Natural killer cell treated with Interleukin-12 subunit alpha and Interleukin-12 subunit beta and Interleukin-15 and Interleukin-18, amount 100 ng/mL, for 72 hours (primary cell): Measurements from ENCODE around the gene PUSL1. TPM values are rescaled to one million over a fixed set of nuclear protein-coding genes. Genes with fewer than 3 reads are reported as not detected.

ENCODE experiments used
- ATAC-seq, 2 donors: fragments of 150-1000 bp; cut with Tn5 transposase in 1 of 2; sonication (Bioruptor Pico), chemical (Tn5 transposase) in 1 of 2; 2 replicates each; pipeline ENCODE4 v1.10.0; 2021
- DNase-seq: peaks from one replicate; pipeline ENCODE4 v3.0.0; 2022; ENCODE audit warnings: low spot score
- H3K27ac Mint-ChIP-seq, 2 donors: 1 replicate in 1 of 2; 2 replicates in 1 of 2; pipeline ENCODE4 v1.8.0; 2022; ENCODE audit warnings: mixed read lengths in 2 of 2, mild to moderate bottlenecking in 1 of 2, moderate library complexity in 1 of 2
- H3K27me3 Mint-ChIP-seq, 2 donors: 1 replicate in 1 of 2; 2 replicates in 1 of 2; pipeline ENCODE4 v1.8.0; 2022; ENCODE audit warnings: mixed read lengths in 2 of 2
- H3K36me3 Mint-ChIP-seq: one replicate; pipeline ENCODE4 v1.8.0; 2022; ENCODE audit warnings: mixed read lengths
- H3K4me1 Mint-ChIP-seq, 2 donors: 1 replicate in 1 of 2; 2 replicates in 1 of 2; pipeline ENCODE4 v1.8.0; 2022; ENCODE audit warnings: low read depth in 2 of 2, mixed read lengths in 2 of 2, mild to moderate bottlenecking in 1 of 2
- H3K4me3 Mint-ChIP-seq: one replicate; pipeline ENCODE4 v1.8.0; 2022; ENCODE audit warnings: mixed read lengths
- H3K9me3 Mint-ChIP-seq: 2 replicates; pipeline ENCODE4 v1.8.0; 2022; ENCODE audit warnings: mixed read lengths
- total RNA-seq, 2 donors: library from RNA; stranded (reverse); gene quantifications; one replicate each; pipeline ENCODE4 v1.2.3, GENCODE V29; 2022

Gene PUSL1
- total RNA-seq, 2 donors from 2014 or later, result 19.2 to 39.0 TPM

DNA sequence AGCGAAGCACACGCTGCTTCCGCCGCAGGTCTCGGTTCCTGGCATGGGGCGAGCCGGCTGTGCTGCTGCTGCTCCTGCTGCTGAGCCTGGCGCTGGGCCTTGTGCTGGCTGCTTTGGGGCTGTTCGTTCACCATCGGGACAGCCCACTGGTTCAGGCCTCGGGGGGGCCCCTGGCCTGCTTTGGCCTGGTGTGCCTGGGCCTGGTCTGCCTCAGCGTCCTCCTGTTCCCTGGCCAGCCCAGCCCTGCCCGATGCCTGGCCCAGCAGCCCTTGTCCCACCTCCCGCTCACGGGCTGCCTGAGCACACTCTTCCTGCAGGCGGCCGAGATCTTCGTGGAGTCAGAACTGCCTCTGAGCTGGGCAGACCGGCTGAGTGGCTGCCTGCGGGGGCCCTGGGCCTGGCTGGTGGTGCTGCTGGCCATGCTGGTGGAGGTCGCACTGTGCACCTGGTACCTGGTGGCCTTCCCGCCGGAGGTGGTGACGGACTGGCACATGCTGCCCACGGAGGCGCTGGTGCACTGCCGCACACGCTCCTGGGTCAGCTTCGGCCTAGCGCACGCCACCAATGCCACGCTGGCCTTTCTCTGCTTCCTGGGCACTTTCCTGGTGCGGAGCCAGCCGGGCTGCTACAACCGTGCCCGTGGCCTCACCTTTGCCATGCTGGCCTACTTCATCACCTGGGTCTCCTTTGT, 25.3 kb downstream of the PUSL1 start:
- Mint-ChIP-seq H3K4me1 (peaks cover 4% of the 10 kb centered on the region in 2 donors), H3K9me3 (no peaks in the 10 kb centered on the region), H3K4me3 (no peak overlapping the region), H3K27ac (no peak overlapping the region), H3K36me3 (no peaks in the 10 kb centered on the region), H3K27me3 (no peaks in the 10 kb centered on the region)
- DNase-seq (no peak), ATAC-seq (no peak)

DNA sequence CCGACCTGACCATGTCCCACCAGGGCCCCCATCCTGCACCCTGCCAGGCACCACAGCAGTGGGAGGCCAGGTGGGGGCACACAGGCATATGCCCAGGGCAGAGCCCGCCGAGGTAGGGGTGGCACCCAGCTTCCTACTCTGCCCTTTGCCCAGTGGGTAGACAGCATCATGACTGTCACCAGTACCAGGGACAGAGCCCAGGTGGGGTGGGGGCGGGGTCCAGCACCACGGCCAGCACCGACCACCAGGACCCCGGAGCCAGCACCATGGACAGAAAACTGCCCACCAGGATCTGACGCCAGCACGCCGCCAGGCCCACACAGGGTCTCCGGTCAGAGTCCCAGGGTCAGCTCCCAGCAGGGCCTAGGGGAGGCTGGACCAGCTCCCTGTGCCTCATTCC, 26.4 kb downstream of the PUSL1 start:
- Mint-ChIP-seq H3K9me3 (no peaks in the 10 kb centered on the region), H3K27ac (no peak overlapping the region), H3K36me3 (no peaks in the 10 kb centered on the region), H3K4me3 (no peak overlapping the region), H3K4me1 (peaks cover 2 to 3% of the 10 kb centered on the region in 2 donors), H3K27me3 (no peaks in the 10 kb centered on the region)
- no peak for ATAC-seq
- no peak for DNase-seq

DNA sequence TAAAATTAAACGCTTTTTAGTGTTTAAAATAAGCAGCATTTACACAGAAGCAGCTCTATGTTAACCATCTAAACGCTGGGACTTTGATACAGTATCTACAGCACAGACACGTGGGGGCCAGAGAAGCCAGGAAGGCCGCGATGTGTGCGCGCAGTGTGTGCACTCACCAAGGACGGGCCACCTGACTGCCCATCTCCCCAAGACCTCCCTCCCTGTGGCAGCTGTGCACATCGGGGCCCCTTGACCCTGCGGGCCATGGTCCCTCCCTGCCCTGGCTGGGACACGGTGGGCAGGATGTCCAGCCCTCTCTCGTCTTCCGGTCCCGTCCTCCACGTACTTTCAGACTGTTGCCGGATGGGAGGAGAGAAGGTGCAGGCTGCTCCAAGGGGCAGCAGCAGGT, 26.9 kb downstream of the PUSL1 start:
- Mint-ChIP-seq H3K4me3 (no peak overlapping the region), H3K36me3 (no peaks in the 10 kb centered on the region), H3K27me3 (no peaks in the 10 kb centered on the region), H3K4me1 (peaks cover 0 to 2% of the 10 kb centered on the region in 2 donors), H3K9me3 (no peaks in the 10 kb centered on the region), H3K27ac (no peak overlapping the region)
- DNase-seq (no peak), ATAC-seq (no peak)

DNA sequence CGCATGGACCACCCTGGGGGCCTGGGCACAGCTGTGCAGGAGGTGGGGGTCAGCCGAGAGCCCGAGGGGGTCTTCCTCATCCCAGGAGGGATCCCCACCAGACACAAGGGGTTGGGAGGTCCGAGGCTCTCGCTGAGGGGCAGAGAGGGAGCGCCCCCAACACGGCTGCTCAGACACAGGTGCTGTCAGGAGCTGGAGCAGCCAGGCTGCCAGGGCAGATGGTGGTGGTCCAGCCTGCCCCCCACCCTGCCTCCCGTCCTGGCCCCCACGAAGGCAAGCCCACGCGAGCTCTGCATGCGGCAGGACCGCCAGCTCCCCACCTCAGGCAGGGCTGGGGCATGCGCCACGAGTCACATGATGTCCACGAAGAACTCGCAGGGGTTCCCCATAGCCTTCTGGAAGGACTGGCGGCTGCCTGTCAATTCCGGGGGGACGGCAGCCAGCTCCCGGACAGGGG, 27.4 kb downstream of the PUSL1 start:
- H3K9me3 Mint-ChIP-seq, result no peaks in the 10 kb centered on the region
- H3K27ac Mint-ChIP-seq, result no peak overlapping the region
- H3K4me3 Mint-ChIP-seq, result no peak overlapping the region
- H3K36me3 Mint-ChIP-seq, result no peaks in the 10 kb centered on the region
- DNase-seq (no peak), ATAC-seq (no peak)
- no peaks in the 10 kb centered on the region for H3K27me3 Mint-ChIP-seq
- H3K4me1 Mint-ChIP-seq, result peaks cover 0 to 2% of the 10 kb centered on the region in 2 donors

DNA sequence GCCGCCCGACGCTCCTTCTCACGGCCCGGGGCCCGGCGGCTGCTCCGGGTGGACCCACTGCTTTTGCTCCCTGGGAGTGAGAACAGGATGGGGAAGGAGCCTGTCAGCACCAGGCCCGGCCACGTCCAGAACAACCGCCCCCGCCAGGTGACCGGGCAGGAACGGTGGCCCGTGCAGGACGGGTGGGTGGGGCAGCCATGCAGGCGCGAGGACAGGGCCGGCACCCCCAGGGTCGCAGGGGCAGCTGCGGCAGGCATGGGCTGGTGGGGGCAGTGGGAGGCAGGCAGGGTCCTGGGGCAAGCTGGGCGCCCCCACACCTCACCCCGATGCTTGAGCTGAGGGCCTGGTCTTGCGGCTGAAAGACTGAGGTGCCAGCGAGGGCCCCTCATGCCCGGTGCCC, 28.0 kb downstream of the PUSL1 start:
- DNase-seq (no peak), ATAC-seq (no peak)
- Mint-ChIP-seq H3K9me3 (no peaks in the 10 kb centered on the region), H3K27ac (no peak overlapping the region), H3K4me1 (peaks cover 0 to 6% of the 10 kb centered on the region in 2 donors), H3K4me3 (no peak overlapping the region), H3K27me3 (no peaks in the 10 kb centered on the region), H3K36me3 (no peaks in the 10 kb centered on the region)

DNA sequence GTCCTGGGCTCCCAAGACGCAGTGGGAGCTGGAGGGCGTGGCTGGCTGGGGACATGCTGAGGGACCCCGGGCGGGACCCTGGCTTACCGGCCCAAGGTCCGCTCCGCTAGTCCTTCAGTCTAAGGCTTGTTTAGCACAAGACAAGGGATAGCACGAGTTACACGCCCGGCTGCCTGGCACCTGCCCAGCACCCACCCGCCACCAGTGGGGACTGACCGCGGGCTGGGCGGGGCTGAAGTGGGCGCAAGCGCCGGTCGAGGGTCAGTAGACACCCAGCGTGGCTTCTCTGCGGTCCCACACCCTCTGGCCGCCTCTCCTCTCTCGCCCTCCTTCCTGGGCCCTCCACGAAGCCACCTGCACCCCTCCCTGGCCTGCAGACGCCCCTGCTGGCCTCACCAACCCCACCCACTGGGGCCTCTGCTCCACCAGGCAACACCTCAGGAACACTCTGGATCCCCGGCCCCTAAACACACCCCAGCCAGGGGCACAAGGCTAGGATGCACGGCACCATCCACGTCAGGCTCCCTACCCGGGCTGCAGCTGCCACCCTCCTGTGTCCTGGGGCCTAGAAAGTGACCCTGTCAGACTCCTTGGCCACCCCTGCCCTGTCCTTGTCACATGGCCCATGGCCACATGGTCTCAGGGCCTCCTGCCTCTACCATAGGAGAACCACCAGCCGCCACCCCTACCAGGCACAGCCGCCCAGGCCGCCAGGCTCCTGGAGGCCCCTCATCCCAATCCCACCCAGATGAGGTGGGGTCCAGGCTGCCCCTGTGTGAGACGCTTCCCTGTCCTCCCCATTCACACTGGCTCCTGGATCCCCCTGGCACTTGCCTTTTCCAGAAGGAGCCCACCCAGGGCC, 28.8 kb downstream of the PUSL1 start:
- DNase-seq, result no peak
- no peaks in the 10 kb centered on the region for H3K9me3 Mint-ChIP-seq
- no peak overlapping the region for H3K4me3 Mint-ChIP-seq
- H3K36me3 Mint-ChIP-seq, result no peaks in the 10 kb centered on the region
- no peak for ATAC-seq
- no peak overlapping the region for H3K27ac Mint-ChIP-seq
- H3K4me1 Mint-ChIP-seq, result peaks cover 0 to 6% of the 10 kb centered on the region in 2 donors
- H3K27me3 Mint-ChIP-seq, result no peaks in the 10 kb centered on the region

DNA sequence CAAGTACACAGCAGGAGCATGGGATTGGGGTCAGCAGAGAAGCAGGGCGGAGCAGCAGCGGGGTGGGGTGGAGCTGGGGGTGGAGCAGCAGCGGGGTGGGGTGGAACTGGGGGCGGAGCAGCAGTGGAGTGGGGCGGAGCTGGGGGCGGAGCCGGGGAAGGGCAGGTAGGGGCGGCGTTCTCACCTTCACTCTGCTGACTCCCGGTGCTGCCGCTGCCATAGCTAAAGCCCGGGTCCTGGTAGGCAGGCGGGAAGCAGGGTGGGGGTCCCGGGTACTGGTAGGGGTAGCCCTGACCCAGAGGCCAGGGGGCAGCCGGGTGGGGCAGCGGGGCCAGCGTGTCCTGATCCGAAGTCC, 29.4 kb downstream of the PUSL1 start:
- H3K4me1 Mint-ChIP-seq, result peaks cover 0 to 6% of the 10 kb centered on the region in 2 donors
- H3K36me3 Mint-ChIP-seq, result no peaks in the 10 kb centered on the region
- ATAC-seq (peak in 1 of 2 donors; percentile 43), DNase-seq (no peak)
- no peaks in the 10 kb centered on the region for H3K27me3 Mint-ChIP-seq
- H3K4me3 Mint-ChIP-seq, result no peak overlapping the region
- H3K9me3 Mint-ChIP-seq, result no peaks in the 10 kb centered on the region
- no peak overlapping the region for H3K27ac Mint-ChIP-seq

DNA sequence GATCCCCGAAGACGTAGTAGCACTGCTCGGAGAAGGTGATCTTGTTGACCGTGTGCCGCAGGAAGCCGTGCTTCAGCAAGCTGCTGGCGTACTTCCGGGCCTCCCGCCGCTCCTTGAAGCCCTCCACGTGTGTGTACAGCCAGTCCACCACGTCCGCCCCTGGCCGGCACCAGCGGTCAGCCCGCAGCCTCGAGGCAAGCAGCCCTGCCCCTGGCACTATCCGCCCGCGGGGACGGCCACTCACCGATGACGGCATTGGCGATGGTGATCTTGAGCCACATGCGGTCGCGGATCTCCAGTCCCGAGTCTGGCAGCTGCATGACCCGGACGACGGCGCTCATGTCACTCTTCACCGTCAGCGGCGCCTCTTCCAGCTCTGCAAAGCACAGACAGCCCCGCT, 29.9 kb downstream of the PUSL1 start:
- no peak overlapping the region for H3K27ac Mint-ChIP-seq
- H3K4me3 Mint-ChIP-seq, result no peak overlapping the region
- no peaks in the 10 kb centered on the region for H3K27me3 Mint-ChIP-seq
- no peaks in the 10 kb centered on the region for H3K9me3 Mint-ChIP-seq
- peaks cover 0 to 6% of the 10 kb centered on the region in 2 donors for H3K4me1 Mint-ChIP-seq
- ATAC-seq (no peak), DNase-seq (no peak)
- no peaks in the 10 kb centered on the region for H3K36me3 Mint-ChIP-seq

GRCh38 chr1:1340185-1340584, 31.8 kb downstream of the PUSL1 start:
- Mint-ChIP-seq H3K27me3 (no peaks in the 10 kb centered on the region), H3K36me3 (no peaks in the 10 kb centered on the region), H3K9me3 (no peaks in the 10 kb centered on the region), H3K27ac (no peak overlapping the region), H3K4me3 (no peak overlapping the region), H3K4me1 (peaks cover 0 to 9% of the 10 kb centered on the region in 2 donors)
- ATAC-seq, result no peak
- DNase-seq, result no peak

DNA sequence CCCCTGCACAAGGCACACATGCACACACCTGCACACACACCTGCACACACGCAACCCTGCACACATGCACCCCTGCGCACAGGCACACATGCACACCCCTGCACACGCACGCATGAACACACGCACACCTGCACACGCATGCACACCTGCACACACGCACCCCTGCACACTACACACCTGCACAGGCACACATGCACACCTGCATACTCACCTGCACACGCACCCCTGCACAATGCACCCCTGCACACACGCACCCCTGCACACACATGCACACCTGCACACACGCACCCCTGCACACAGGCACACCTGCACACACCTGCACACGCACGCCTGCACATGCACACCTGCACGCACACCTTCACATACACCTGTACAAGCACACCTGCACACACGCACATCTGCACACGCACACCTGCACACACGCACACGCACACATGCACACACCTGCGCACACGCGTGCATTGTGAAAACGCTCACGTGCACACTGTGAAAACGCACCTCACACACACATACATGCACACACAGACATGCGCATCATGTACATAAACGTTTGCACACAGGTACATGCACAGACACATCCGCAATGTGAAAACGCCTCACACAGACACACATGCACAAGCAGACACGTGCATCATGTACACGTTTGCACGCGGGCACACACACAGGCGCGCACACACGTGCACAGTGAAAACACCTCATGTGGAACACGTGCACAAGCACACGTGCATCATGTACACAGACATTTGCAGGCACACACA, 32.6 kb downstream of the PUSL1 start:
- no peaks in the 10 kb centered on the region for H3K9me3 Mint-ChIP-seq
- no peak for DNase-seq
- no peaks in the 10 kb centered on the region for H3K27me3 Mint-ChIP-seq
- ATAC-seq, result no peak
- H3K4me1 Mint-ChIP-seq, result peaks cover 0 to 9% of the 10 kb centered on the region in 2 donors
- no peaks in the 10 kb centered on the region for H3K36me3 Mint-ChIP-seq
- no peak overlapping the region for H3K4me3 Mint-ChIP-seq
- H3K27ac Mint-ChIP-seq, result no peak overlapping the region

GRCh38 chr1:1341549-1342021, 33.2 kb downstream of the PUSL1 start:
- no peak for DNase-seq
- Mint-ChIP-seq H3K36me3 (no peaks in the 10 kb centered on the region), H3K27ac (no peak overlapping the region)

GRCh38 chr1:1342061-1342562, 33.7 kb downstream of the PUSL1 start:
- Mint-ChIP-seq H3K36me3 (no peaks in the 10 kb centered on the region), H3K27me3 (no peaks in the 10 kb centered on the region), H3K4me3 (no peak overlapping the region), H3K9me3 (no peaks in the 10 kb centered on the region), H3K4me1 (peaks cover 0 to 12% of the 10 kb centered on the region in 2 donors), H3K27ac (no peak overlapping the region)
- ATAC-seq (no peak), DNase-seq (no peak)

More at GRCh38 chr1:1341549-1342021, 33.2 kb downstream of the PUSL1 start:
- H3K4me3 Mint-ChIP-seq, result no peak overlapping the region
- H3K4me1 Mint-ChIP-seq, result peaks cover 0 to 9% of the 10 kb centered on the region in 2 donors
- H3K27me3 Mint-ChIP-seq, result no peaks in the 10 kb centered on the region
- ATAC-seq, result no peak
- no peaks in the 10 kb centered on the region for H3K9me3 Mint-ChIP-seq

DNA sequence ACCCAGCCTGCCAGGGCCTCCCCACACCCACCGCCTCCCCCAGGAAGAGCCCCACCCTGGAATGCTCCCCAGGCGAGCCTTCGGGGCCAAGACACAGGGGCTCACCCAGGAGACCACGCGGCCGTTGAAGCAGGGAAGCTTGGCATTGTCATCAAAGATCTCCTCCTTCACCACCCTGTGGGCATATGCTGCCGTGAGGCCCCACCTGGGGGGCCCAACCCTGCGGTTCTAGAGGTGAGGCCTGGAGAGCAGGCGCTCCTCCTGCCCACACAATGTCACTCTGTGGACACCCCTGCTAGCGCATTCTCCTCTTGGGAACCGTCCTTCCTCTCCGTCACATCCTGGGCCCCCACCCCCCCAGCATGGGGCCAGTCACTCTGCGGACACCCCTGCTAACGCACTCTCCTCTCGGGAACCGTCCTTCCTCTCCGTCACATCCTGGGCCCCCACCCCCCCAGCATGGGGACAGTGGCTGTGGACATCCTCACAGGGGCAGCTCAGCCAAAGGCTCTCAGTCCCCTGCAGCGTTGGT, 34.3 kb downstream of the PUSL1 start:
- H3K4me1 Mint-ChIP-seq, result peaks cover 0 to 15% of the 10 kb centered on the region in 2 donors
- no peak overlapping the region for H3K27ac Mint-ChIP-seq
- DNase-seq (no peak), ATAC-seq (no peak)
- H3K9me3 Mint-ChIP-seq, result no peaks in the 10 kb centered on the region
- H3K27me3 Mint-ChIP-seq, result no peaks in the 10 kb centered on the region
- no peaks in the 10 kb centered on the region for H3K36me3 Mint-ChIP-seq
- H3K4me3 Mint-ChIP-seq, result no peak overlapping the region
